Kidney tubule cell (primary cell): Measurements from ENCODE around the gene SLC35E1.

Source experiments
- DNase-seq: peaks from one replicate; pipeline ENCODE4 v3.0.0-alpha.2; 2018; ENCODE audit warnings: low spot score

SLC35E1 gene

GRCh38 chr19:16572332-16573211, at the start of gene SLC35E1:
Gene SLC35E1, minus strand, starts transcription at chr19:16572415. Its CDS starts 51 bp downstream, at chr19:16572364.
- peak; percentile 98 for DNase-seq

GRCh38 chr19:16621165-16621800, 49.1 kb upstream of the SLC35E1 start:
- DNase-seq: no peak

GRCh38 chr19:16620584-16620983, 48.4 kb upstream of the SLC35E1 start:
- DNase-seq: no peak

GRCh38 chr19:16620018-16620417, 47.8 kb upstream of the SLC35E1 start:
- no peak for DNase-seq

GRCh38 chr19:16619457-16619856, 47.2 kb upstream of the SLC35E1 start:
- DNase-seq: no peak

- no peak for DNase-seq
Observed at GRCh38 chr19:16618248-16618647, 46.0 kb upstream of the SLC35E1 start.

- no peak for DNase-seq
Observed at GRCh38 chr19:16615808-16616207, 43.6 kb upstream of the SLC35E1 start.

- DNase-seq: no peak
Observed at GRCh38 chr19:16614941-16615340, 42.7 kb upstream of the SLC35E1 start.

GRCh38 chr19:16613841-16614240, 41.6 kb upstream of the SLC35E1 start:
- DNase-seq: no peak

GRCh38 chr19:16612636-16613035, 40.4 kb upstream of the SLC35E1 start:
- no peak for DNase-seq

- no peak for DNase-seq
Observed at GRCh38 chr19:16611121-16611520, 38.9 kb upstream of the SLC35E1 start.

GRCh38 chr19:16609511-16610200, 37.4 kb upstream of the SLC35E1 start:
- DNase-seq: no peak

GRCh38 chr19:16608290-16608739, 36.1 kb upstream of the SLC35E1 start:
- peak; percentile 33 for DNase-seq

GRCh38 chr19:16607819-16608218, 35.6 kb upstream of the SLC35E1 start:
- DNase-seq: no peak

GRCh38 chr19:16605553-16605994, 33.4 kb upstream of the SLC35E1 start:
- DNase-seq: no peak

GRCh38 chr19:16605115-16605514, 32.9 kb upstream of the SLC35E1 start:
- DNase-seq: no peak

- DNase-seq: no peak
Observed at GRCh38 chr19:16604615-16605014, 32.4 kb upstream of the SLC35E1 start.

- no peak for DNase-seq
Observed at GRCh38 chr19:16603090-16603489, 30.9 kb upstream of the SLC35E1 start.

- no peak for DNase-seq
Observed at GRCh38 chr19:16601378-16602052, 29.3 kb upstream of the SLC35E1 start.

GRCh38 chr19:16600824-16601223, 28.6 kb upstream of the SLC35E1 start:
- DNase-seq: no peak

GRCh38 chr19:16599655-16600346, 27.6 kb upstream of the SLC35E1 start:
- no peak for DNase-seq
